ENCODE measurements around the gene TMIE. TPM values are rescaled to one million over a fixed set of nuclear protein-coding genes. Genes with fewer than 3 reads are reported as not detected.

The TMIE gene
- polyA plus RNA-seq (not detected in 2 replicates), polyA minus RNA-seq (0.46 TPM in 1 of 2 replicates, not detected in the other)

- H3K9ac ChIP-seq (ENCODE audit: low read length), result peak within 1 kb of the TSS; percentile 29
- H3F3A ChIP-seq (ENCODE audit: insufficient read depth, low read length, poor library complexity, severe bottlenecking), result no peaks in the 10 kb centered on the region
- H3K4me3 ChIP-seq (ENCODE audit: low read length), result peak within 1 kb of the TSS; percentile 56
- H2AFZ ChIP-seq (ENCODE audit: low read depth, low read length), result no peak within 1 kb of the TSS
- no peaks in the 10 kb centered on the region for H4K20me1 ChIP-seq (ENCODE audit: insufficient read depth)
- TF ChIP-seq POLR2AphosphoS5 (IDR thresholded peaks at IDR 0.05) (no peak), MXI1 (conservative IDR thresholded peaks at IDR 0.05; ENCODE audit: poor library complexity, severe bottlenecking) (no peak), EP300 (conservative IDR thresholded peaks at IDR 0.05; ENCODE audit: poor library complexity, severe bottlenecking) (no peak), CTCF (IDR thresholded peaks at IDR 0.05; ENCODE audit: poor library complexity, severe bottlenecking) (no peak), TAF1 (IDR thresholded peaks at IDR 0.05; ENCODE audit: low read depth) (no peak), REST (IDR thresholded peaks at IDR 0.05; ENCODE audit: borderline replicate concordance) (no peak), EZH2 (IDR thresholded peaks at IDR 0.05; ENCODE audit: borderline replicate concordance, insufficient read depth, low read length, poor library complexity, severe bottlenecking) (no peak), RAD21 (conservative IDR thresholded peaks at IDR 0.05) (no peak), SMC3 (conservative IDR thresholded peaks at IDR 0.05; ENCODE audit: poor library complexity) (no peak)
- H3K4me2 ChIP-seq (ENCODE audit: low read length), result no peak within 1 kb of the TSS
- H3K27ac ChIP-seq (ENCODE audit: low read length), result no peak within 1 kb of the TSS
- H3K27me3 ChIP-seq (ENCODE audit: insufficient read depth, low read depth, low read length), result peaks cover 13% of the 10 kb centered on the region
- H3K9me2 ChIP-seq (ENCODE audit: insufficient read depth, low read length), result no peaks in the 10 kb centered on the region
- no peaks in the 10 kb centered on the region for H3K36me3 ChIP-seq (ENCODE audit: insufficient read depth, low read length)
- no peaks in the 10 kb centered on the region for H3K9me3 ChIP-seq (ENCODE audit: low read length)
- no peaks in the 10 kb centered on the region for H3K79me2 ChIP-seq (replicated peaks; ENCODE audit: insufficient read depth, low read length)
These were observed at the start of gene TMIE for GRCh38 chr3:46701181-46701939. Gene TMIE, plus strand, starts transcription at chr3:46701392. Its CDS starts 96 bp downstream, at chr3:46701488.

GRCh38 chr3:46655271-46655670 is 45.9 kb upstream of the TMIE start:
- Histone ChIP-seq H3K9me2 (ENCODE audit: insufficient read depth, low read length) (no peaks in the 10 kb centered on the region), H3K27me3 (ENCODE audit: insufficient read depth, low read depth, low read length) (no peaks in the 10 kb centered on the region), H3F3A (ENCODE audit: insufficient read depth, low read length, poor library complexity, severe bottlenecking) (no peaks in the 10 kb centered on the region), H3K9ac (ENCODE audit: low read length) (no peak overlapping the region), H3K4me3 (ENCODE audit: low read length) (no peak overlapping the region), H3K36me3 (ENCODE audit: insufficient read depth, low read length) (no peaks in the 10 kb centered on the region), H2AFZ (ENCODE audit: low read depth, low read length) (no peak overlapping the region), H3K27ac (ENCODE audit: low read length) (no peak overlapping the region), H4K20me1 (ENCODE audit: insufficient read depth) (no peaks in the 10 kb centered on the region), H3K9me3 (ENCODE audit: low read length) (no peaks in the 10 kb centered on the region), H3K79me2 (replicated peaks; ENCODE audit: insufficient read depth, low read length) (no peaks in the 10 kb centered on the region), H3K4me2 (ENCODE audit: low read length) (no peak overlapping the region)
- TF ChIP-seq CTCF (IDR thresholded peaks at IDR 0.05; ENCODE audit: poor library complexity, severe bottlenecking) (no peak), MXI1 (conservative IDR thresholded peaks at IDR 0.05; ENCODE audit: poor library complexity, severe bottlenecking) (no peak), EP300 (conservative IDR thresholded peaks at IDR 0.05; ENCODE audit: poor library complexity, severe bottlenecking) (no peak), TAF1 (IDR thresholded peaks at IDR 0.05; ENCODE audit: low read depth) (no peak), POLR2AphosphoS5 (IDR thresholded peaks at IDR 0.05) (no peak), REST (IDR thresholded peaks at IDR 0.05; ENCODE audit: borderline replicate concordance) (no peak)
